SU-DHL-6 (cell line): ENCODE data around the gene GLOD5.

Experiments
- CTCF ChIP-seq: fragments of 200-600 bp; sonication (generic); IDR thresholded peaks from one replicate; pipeline ENCODE4 v1.5.1; 2017; ENCODE audit warnings: antibody characterized with exemption, mild to moderate bottlenecking, low read length, moderate library complexity; ENCODE audit not compliant: insufficient read depth, poor library complexity, severe bottlenecking
- EZH2phosphoT487 ChIP-seq: fragments of 200-600 bp; sonication (generic), shearing (Covaris generic); conservative IDR thresholded peaks from 2 replicates; pipeline ENCODE4 v1.6.1; 2018; ENCODE audit warnings: mild to moderate bottlenecking, antibody characterized with exemption, low read length, moderate library complexity, mixed read lengths

- TF ChIP-seq CTCF (no peak), EZH2phosphoT487 (no peak)
Measured at GRCh38 chrX:48715876-48716502, 45.6 kb upstream of the GLOD5 start.
